Thyroid gland (tissue), 4 donors: ENCODE data around the gene DVL1. TPM values are rescaled to one million over a fixed set of nuclear protein-coding genes. Genes with fewer than 3 reads are reported as not detected.

Source experiments
- DNase-seq, 2 donors: peaks; one replicate each; pipeline ENCODE4 v3.0.0-alpha.2; 2019
- H3K27ac ChIP-seq, 3 donors: fragments of 200-600 bp; sonication (generic); 1 replicate in 2 of 3; 2 replicates in 1 of 3; pipeline ENCODE4 v1.5.1; 2016 to 2019; ENCODE audit warnings: mild to moderate bottlenecking in 1 of 3, moderate library complexity in 1 of 3
- H3K27me3 ChIP-seq: fragments of 200-600 bp; sonication (generic); one replicate; pipeline ENCODE4 v1.5.1; 2019
- H3K36me3 ChIP-seq, 2 donors: fragments of 200-600 bp; sonication (generic); one replicate each; pipeline ENCODE4 v1.5.1; 2016 to 2019
- H3K4me1 ChIP-seq, 2 donors: fragments of 200-600 bp; sonication (generic); one replicate each; pipeline ENCODE4 v1.5.1; 2017 to 2019
- H3K4me3 ChIP-seq, 3 donors: fragments of 200-600 bp; sonication (generic); replicated peaks in 1 of 3; 1 replicate in 2 of 3; 2 replicates in 1 of 3; pipeline ENCODE4 v1.5.1; 2016; ENCODE audit warnings: mild to moderate bottlenecking in 1 of 3
- H3K9me3 ChIP-seq: fragments of 200-600 bp; sonication (generic); one replicate; pipeline ENCODE4 v1.5.1; 2017
- POLR2A ChIP-seq, 2 donors: fragments of 450-650 bp; IDR thresholded peaks; one replicate each; pipeline ENCODE4 v1.6.1; 2017; ENCODE audit warnings: antibody characterized with exemption in 2 of 2, mild to moderate bottlenecking in 2 of 2, moderate library complexity in 1 of 2
- WGBS, 2 donors: methylation state at CpG; one replicate each; pipeline ENCODE4 v1.1.5; 2017; 5-methylcytosine and 5-hydroxymethylcytosine counted together
- intact Hi-C: fragments of 100-400 bp; cut with DNase I; formaldehyde crosslinking; loops from one replicate; pipeline ENCODE4 v1.15.1; 2023
- total RNA-seq, 4 donors: library from RNA; depleted of rRNA; stranded (reverse); fragments of >200 nt; gene quantifications; one replicate each; pipeline ENCODE4 v1.2.3, GENCODE V29; 2016
- TF ChIP-seq, protein P1 (sequence below), 6 experiments: fragments of 200-600 bp in 3 of 6; fragments of 450-650 bp in 3 of 6; sonication (generic) in 3 of 6; IDR thresholded peaks; one replicate each; pipeline ENCODE4 v1.5.1; 2016 to 2019; ENCODE audit warnings: antibody characterized with exemption in 6 of 6, mild to moderate bottlenecking in 2 of 6, inconsistent platforms in 1 of 6, moderate library complexity in 1 of 6

Gene DVL1
- total RNA-seq, 4 donors from 2014 or later, result 46.6 to 79.4 (median 61.7) TPM

DNA sequence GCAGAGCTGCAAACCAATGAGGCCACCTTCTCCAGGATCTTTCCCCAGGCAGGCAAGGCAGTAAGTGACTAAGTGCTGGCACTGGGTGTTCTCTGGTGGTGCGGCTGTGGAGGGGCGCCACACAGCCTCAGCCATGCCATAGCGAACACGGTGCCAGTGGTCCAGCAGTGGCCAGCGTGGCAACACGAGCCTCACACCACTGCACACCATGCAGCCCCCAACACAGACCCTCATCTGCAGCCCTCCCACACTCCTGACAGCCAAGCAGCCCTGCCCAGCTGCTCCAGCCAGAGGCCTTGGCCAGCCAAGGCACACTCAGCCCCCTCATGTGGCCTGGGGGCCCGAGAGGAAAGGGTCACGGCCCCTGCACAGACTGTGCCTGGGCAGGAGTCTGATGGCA is 27.7 kb downstream of the DVL1 start:
- Histone ChIP-seq H3K36me3 (peaks cover 0 to 11% of the 10 kb centered on the region in 2 donors), H3K4me1 (peaks cover 18 to 45% of the 10 kb centered on the region in 2 donors), H3K27me3 (no peaks in the 10 kb centered on the region), H3K9me3 (no peaks in the 10 kb centered on the region), H3K4me3 (no peak overlapping the region), H3K27ac (no peak overlapping the region)
- 89% methylated on average over 2 of the region's 8 CpGs; no CpG with 5 or more reads in 1 of the 2 donors for WGBS, 2 donors
- DNase-seq, result no peak
- TF ChIP-seq, protein P1, sequence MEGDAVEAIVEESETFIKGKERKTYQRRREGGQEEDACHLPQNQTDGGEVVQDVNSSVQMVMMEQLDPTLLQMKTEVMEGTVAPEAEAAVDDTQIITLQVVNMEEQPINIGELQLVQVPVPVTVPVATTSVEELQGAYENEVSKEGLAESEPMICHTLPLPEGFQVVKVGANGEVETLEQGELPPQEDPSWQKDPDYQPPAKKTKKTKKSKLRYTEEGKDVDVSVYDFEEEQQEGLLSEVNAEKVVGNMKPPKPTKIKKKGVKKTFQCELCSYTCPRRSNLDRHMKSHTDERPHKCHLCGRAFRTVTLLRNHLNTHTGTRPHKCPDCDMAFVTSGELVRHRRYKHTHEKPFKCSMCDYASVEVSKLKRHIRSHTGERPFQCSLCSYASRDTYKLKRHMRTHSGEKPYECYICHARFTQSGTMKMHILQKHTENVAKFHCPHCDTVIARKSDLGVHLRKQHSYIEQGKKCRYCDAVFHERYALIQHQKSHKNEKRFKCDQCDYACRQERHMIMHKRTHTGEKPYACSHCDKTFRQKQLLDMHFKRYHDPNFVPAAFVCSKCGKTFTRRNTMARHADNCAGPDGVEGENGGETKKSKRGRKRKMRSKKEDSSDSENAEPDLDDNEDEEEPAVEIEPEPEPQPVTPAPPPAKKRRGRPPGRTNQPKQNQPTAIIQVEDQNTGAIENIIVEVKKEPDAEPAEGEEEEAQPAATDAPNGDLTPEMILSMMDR (IDR thresholded peaks at IDR 0.05), result no peak
- no peak for TF ChIP-seq POLR2A (IDR thresholded peaks at IDR 0.05)
- intact Hi-C loops, result loop anchor here (10.0 kb wide), 1 partner anchor 47 kb away; the partner anchor contains the start of gene UBE2J2

DNA sequence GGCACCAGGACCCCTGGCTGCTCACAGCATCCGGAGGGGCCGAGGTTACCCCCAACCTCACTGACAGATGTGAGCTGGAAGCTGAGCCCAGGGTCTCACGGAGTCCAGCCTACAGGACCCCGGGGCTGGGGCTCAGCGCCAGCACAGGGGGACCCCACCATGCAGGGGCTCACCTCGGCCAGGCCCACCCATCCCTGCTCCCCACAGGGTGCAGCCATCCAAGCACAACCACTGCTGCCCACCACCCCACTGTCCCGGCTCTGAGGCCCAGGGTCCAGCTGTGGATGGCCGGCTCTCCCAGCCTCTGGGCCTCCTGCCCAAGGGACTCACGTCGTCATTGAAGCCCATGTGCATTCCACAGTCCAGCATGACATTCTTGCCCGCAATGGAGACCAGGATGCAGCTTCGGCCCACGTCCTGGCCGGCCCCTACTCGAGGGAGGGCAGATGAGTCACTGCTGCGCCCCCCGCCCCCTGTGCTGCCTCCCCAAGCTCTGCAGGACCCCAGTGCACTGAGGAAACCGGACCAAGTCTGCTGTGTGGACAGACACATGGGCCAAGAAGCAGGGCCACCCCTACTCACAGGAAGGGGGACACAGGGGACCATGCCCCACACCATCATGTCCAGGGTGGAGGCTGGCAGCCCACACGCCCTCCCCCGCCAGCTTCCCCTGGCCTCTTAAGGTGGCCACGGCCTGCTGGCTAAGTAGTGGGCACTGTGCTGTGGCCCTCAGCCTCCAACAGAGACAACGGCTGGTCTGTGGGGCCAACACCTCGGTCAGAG is 28.4 kb downstream of the DVL1 start:
- no peaks in the 10 kb centered on the region for H3K27me3 ChIP-seq
- WGBS, 2 donors, result 80 to 90% methylated on average over 1 to 10 of the region's 23 CpGs
- peaks cover 4 to 11% of the 10 kb centered on the region in 2 donors for H3K36me3 ChIP-seq
- TF ChIP-seq, protein P1 (IDR thresholded peaks at IDR 0.05), result no peak
- TF ChIP-seq POLR2A (IDR thresholded peaks at IDR 0.05), result no peak
- no peak overlapping the region for H3K4me3 ChIP-seq
- no peak for DNase-seq
- H3K27ac ChIP-seq, result no peak overlapping the region
- no peaks in the 10 kb centered on the region for H3K9me3 ChIP-seq
- intact Hi-C loops, result loop anchor here (10.0 kb wide), 1 partner anchor 46 kb away; the partner anchor contains the start of gene UBE2J2
- peaks cover 16 to 39% of the 10 kb centered on the region in 2 donors for H3K4me1 ChIP-seq

DNA sequence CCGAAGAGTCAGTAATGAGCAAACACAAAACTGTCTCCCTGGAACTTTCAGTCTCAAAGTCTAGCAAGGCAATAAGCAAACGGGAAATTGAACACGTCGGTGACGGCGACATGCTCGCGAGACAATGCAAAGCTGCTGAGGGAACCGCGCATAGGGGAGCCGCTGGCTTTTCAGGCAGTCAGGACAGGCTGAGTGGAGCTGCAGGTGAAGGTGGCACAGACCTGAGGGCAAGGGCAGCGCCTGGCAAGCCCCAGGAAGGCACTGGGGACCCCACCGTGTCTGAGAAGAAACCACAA is 29.6 kb downstream of the DVL1 start:
- Histone ChIP-seq H3K27ac (no peak overlapping the region), H3K9me3 (no peaks in the 10 kb centered on the region), H3K36me3 (peaks cover 5 to 18% of the 10 kb centered on the region in 2 donors), H3K4me1 (peaks cover 6 to 30% of the 10 kb centered on the region in 2 donors), H3K4me3 (no peak overlapping the region), H3K27me3 (no peaks in the 10 kb centered on the region)
- WGBS, 2 donors, result 93 to 94% methylated on average over 13 of the region's 13 CpGs
- TF ChIP-seq, protein P1 (IDR thresholded peaks at IDR 0.05), result no peak
- no peak for TF ChIP-seq POLR2A (IDR thresholded peaks at IDR 0.05)
- intact Hi-C loops, result loop anchor here (5.0 kb wide), 1 partner anchor 38 kb away; the partner anchor contains the start of gene MXRA8
- DNase-seq, result no peak

DNA sequence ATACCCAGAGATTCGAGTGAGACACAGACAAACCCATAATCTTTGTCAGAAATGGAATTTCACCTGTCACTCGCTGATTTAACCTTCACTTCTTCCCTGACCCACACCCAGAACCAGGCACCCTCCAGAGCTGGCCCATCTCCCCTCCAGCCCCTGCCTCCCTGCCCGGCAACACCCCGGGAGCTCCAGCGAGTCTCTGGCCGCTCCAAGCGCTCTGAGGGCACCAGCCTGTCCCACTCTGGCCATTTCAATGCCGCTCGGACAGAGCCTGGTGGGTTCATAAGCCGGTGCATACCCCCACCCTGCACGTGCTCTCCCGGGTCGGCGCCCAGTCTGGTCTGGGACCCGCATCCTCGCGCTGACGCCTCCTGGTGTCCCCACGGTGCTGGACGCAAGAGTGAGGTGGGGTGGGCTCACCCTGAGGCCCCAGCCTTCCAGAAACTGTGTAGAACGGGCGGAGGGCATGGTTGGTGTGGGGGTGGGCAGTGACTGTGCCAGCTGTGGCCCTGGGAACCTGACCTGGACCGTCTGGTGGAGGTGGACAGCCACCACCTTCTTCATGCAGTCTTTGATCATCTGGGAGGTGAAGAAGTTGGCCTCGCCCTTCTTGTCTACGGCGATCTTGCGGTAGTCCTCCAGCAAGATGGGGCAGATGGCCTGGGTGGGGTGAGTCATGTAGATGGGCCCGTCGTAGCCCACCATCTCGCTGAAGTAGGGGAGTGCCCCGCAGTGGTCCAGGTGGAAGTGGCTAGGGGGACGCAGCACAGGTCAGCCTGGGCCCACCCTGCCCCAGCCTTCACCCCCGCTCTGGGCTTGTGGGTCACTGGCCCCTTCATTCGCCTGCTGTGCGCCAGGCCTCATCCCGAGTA is 30.2 kb downstream of the DVL1 start:
- intact Hi-C loops, result loop anchor here (5.0 kb wide), 1 partner anchor 38 kb away; the partner anchor contains the start of gene MXRA8
- 90 to 92% methylated on average over 30 to 36 of the region's 36 CpGs for WGBS, 2 donors
- peaks cover 6 to 30% of the 10 kb centered on the region in 2 donors for H3K4me1 ChIP-seq
- no peak for DNase-seq
- H3K27ac ChIP-seq, result no peak overlapping the region
- H3K4me3 ChIP-seq, result no peak overlapping the region
- no peaks in the 10 kb centered on the region for H3K27me3 ChIP-seq
- H3K9me3 ChIP-seq, result no peaks in the 10 kb centered on the region
- H3K36me3 ChIP-seq, result peaks cover 11 to 24% of the 10 kb centered on the region in 2 donors
- TF ChIP-seq POLR2A (IDR thresholded peaks at IDR 0.05), result no peak
- TF ChIP-seq, protein P1 (IDR thresholded peaks at IDR 0.05), result no peak
